Neural cell (in vitro differentiated cells): ENCODE measurements around the gene DNM1.

Source experiments
- EZH2 ChIP-seq: fragments of 200-600, 300-800 bp; shearing (Covaris generic), sonication (generic); IDR thresholded peaks from 2 replicates; pipeline ENCODE4 v1.6.1; 2014; ENCODE audit warnings: antibody characterized with exemption, low read length, borderline replicate concordance, mild to moderate bottlenecking; ENCODE audit not compliant: insufficient read depth, poor library complexity, severe bottlenecking
- TF ChIP-seq, protein P1 (sequence below): fragments of 450-650 bp; IDR thresholded peaks from 2 replicates; pipeline ENCODE4 v1.5.1; 2014; ENCODE audit warnings: antibody characterized with exemption, mild to moderate bottlenecking, moderate library complexity; ENCODE audit not compliant: poor library complexity, severe bottlenecking
- TF ChIP-seq, protein P2 (sequence below): IDR thresholded peaks from 2 replicates; pipeline ENCODE4 v1.6.1; 2012; ENCODE audit warnings: borderline replicate concordance

DNA sequence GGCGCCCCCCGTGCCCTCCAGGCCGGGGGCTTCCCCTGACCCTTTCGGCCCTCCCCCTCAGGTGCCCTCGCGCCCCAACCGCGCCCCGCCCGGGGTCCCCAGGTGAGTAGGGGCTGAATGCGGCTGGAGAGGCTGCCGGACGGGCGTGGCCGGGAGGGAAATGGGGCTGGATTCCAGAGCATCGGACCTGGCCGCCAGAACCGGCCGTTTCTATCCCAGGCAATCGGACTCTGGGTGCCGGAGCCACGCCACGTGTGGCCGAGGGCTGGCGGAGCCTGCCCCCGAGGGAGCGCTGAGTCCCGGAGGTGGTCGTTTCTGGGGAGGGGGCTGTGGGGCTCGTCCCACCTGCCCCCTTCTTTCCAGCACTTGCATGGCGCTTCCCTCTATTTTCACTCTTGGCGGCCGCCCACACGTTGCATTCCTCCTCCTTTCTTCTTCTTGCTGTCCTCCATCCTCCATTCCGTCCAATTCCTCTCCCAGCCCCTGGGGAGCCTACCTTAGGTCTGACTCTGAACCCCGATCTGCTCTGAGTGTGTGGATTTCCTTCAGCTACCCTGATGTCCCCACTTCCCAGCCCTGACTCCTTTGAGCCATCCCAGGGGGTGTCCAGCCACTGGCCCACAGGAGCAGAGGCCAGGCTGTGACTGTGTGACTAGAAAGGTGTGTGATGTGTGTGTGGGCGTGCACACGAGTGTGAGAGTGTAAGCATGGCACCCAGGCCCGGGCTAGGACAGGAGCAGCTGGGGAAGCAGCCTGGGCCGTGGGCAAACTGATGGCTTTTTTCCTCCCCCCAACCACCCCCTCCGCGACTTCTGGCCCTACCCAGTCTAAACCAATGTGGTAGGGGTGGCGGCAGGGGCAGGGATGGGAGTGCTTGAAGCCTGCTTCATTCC, 47.9 kb downstream of the DNM1 start:
- no peak for TF ChIP-seq EZH2
- TF ChIP-seq, protein P1, sequence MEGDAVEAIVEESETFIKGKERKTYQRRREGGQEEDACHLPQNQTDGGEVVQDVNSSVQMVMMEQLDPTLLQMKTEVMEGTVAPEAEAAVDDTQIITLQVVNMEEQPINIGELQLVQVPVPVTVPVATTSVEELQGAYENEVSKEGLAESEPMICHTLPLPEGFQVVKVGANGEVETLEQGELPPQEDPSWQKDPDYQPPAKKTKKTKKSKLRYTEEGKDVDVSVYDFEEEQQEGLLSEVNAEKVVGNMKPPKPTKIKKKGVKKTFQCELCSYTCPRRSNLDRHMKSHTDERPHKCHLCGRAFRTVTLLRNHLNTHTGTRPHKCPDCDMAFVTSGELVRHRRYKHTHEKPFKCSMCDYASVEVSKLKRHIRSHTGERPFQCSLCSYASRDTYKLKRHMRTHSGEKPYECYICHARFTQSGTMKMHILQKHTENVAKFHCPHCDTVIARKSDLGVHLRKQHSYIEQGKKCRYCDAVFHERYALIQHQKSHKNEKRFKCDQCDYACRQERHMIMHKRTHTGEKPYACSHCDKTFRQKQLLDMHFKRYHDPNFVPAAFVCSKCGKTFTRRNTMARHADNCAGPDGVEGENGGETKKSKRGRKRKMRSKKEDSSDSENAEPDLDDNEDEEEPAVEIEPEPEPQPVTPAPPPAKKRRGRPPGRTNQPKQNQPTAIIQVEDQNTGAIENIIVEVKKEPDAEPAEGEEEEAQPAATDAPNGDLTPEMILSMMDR = no peak
- TF ChIP-seq, protein P2, sequence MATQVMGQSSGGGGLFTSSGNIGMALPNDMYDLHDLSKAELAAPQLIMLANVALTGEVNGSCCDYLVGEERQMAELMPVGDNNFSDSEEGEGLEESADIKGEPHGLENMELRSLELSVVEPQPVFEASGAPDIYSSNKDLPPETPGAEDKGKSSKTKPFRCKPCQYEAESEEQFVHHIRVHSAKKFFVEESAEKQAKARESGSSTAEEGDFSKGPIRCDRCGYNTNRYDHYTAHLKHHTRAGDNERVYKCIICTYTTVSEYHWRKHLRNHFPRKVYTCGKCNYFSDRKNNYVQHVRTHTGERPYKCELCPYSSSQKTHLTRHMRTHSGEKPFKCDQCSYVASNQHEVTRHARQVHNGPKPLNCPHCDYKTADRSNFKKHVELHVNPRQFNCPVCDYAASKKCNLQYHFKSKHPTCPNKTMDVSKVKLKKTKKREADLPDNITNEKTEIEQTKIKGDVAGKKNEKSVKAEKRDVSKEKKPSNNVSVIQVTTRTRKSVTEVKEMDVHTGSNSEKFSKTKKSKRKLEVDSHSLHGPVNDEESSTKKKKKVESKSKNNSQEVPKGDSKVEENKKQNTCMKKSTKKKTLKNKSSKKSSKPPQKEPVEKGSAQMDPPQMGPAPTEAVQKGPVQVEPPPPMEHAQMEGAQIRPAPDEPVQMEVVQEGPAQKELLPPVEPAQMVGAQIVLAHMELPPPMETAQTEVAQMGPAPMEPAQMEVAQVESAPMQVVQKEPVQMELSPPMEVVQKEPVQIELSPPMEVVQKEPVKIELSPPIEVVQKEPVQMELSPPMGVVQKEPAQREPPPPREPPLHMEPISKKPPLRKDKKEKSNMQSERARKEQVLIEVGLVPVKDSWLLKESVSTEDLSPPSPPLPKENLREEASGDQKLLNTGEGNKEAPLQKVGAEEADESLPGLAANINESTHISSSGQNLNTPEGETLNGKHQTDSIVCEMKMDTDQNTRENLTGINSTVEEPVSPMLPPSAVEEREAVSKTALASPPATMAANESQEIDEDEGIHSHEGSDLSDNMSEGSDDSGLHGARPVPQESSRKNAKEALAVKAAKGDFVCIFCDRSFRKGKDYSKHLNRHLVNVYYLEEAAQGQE = no peak
